Activated CD8-positive, alpha-beta T cell treated with anti-CD3 and anti-CD28 coated beads, Interleukin-2, amount 10 ng/mL, durations not matched to agents 7 days and 5 days (primary cell): ENCODE measurements around the gene BAIAP2. TPM values are rescaled to one million over a fixed set of nuclear protein-coding genes. Genes with fewer than 3 reads are reported as not detected.
"Not testable (repeated sequence)": the region's sequence is repeated elsewhere in the genome, so short reads cannot be mapped to it uniquely, and the experiment has no call there.

Experiments used
- ATAC-seq: fragments of 150-1000 bp; cut with Tn5 transposase; one replicate; pipeline ENCODE4 v1.10.0; 2021; ENCODE audit warnings: moderate library complexity
- CTCF ChIA-PET: fragments of 350-600 bp; sonication (Branson Sonifier 250); formaldehyde crosslinking; loops from one replicate; lab custom pipeline; 2021; ENCODE audit warnings: antibody characterized with exemption; lab: Charles Lee
- POLR2A ChIA-PET: fragments of 350-600 bp; sonication (Branson Sonifier 250); formaldehyde crosslinking; loops from one replicate; lab custom pipeline; 2021; ENCODE audit warnings: antibody characterized with exemption; lab: Charles Lee
- DNase-seq: peaks from one replicate; pipeline ENCODE4 v3.0.0-alpha.2; 2020
- H3K27ac Mint-ChIP-seq: one replicate; pipeline ENCODE4 v1.8.0; 2021; ENCODE audit warnings: mild to moderate bottlenecking, mixed read lengths
- H3K27me3 Mint-ChIP-seq: one replicate; pipeline ENCODE4 v1.8.0; 2021; ENCODE audit warnings: low read depth, mixed read lengths
- H3K36me3 Mint-ChIP-seq: one replicate; pipeline ENCODE4 v1.8.0; 2021; ENCODE audit warnings: low read depth, mixed read lengths
- H3K4me1 Mint-ChIP-seq: one replicate; pipeline ENCODE4 v1.8.0; 2021; ENCODE audit warnings: low read depth, mixed read lengths
- H3K4me3 Mint-ChIP-seq: one replicate; pipeline ENCODE4 v1.8.0; 2021; ENCODE audit warnings: mild to moderate bottlenecking, mixed read lengths
- H3K9me3 Mint-ChIP-seq: one replicate; pipeline ENCODE4 v1.8.0; 2022; ENCODE audit warnings: mixed read lengths; ENCODE audit not compliant: insufficient read depth
- total RNA-seq, 2 experiments: library from RNA; stranded (reverse); gene quantifications; one replicate each; pipeline ENCODE4 v1.2.3, GENCODE V29; 2021

BAIAP2 gene
- total RNA-seq, 2 experiments from 2014 or later, result 5.0 to 5.8 TPM

GRCh38 chr17:81003711-81004475 lies 31.1 kb upstream of the BAIAP2 start:
- H3K4me1 Mint-ChIP-seq, result peaks cover 15% of the 10 kb centered on the region
- DNase-seq (no peak), ATAC-seq (peak; percentile 32)
- H3K27ac Mint-ChIP-seq, result no peak overlapping the region
- H3K4me3 Mint-ChIP-seq, result peak overlapping the region; percentile 57
- ChIA-PET CTCF (interaction anchor here (1.0 to 2.0 kb wide), 4 partner anchors 13 to 577 kb away, joined by 3 to 7 read pairs (median 4); partner anchors contain the start of gene CHMP6), POLR2A (interaction anchor here (1.4 kb wide), 1 partner anchor 14 kb away, joined by 5 read pairs; no protein-coding TSS in a partner anchor)
- H3K9me3 Mint-ChIP-seq, result no peaks in the 10 kb centered on the region
- H3K36me3 Mint-ChIP-seq, result peaks cover 8% of the 10 kb centered on the region
- H3K27me3 Mint-ChIP-seq, result peaks cover 39% of the 10 kb centered on the region

GRCh38 chr17:81006891-81007290 lies 28.1 kb upstream of the BAIAP2 start:
- CTCF ChIA-PET, result interaction anchor here (1.3 kb wide), 1 partner anchor 16 kb away, joined by 4 read pairs; no protein-coding TSS in a partner anchor

GRCh38 chr17:81008140-81008539 lies 26.8 kb upstream of the BAIAP2 start:
- peaks cover 10% of the 10 kb centered on the region for H3K9me3 Mint-ChIP-seq
- peaks cover 19% of the 10 kb centered on the region for H3K4me1 Mint-ChIP-seq
- ATAC-seq, result no peak
- H3K27ac Mint-ChIP-seq, result no peak overlapping the region
- DNase-seq, result no peak
- H3K4me3 Mint-ChIP-seq, result no peak overlapping the region
- H3K36me3 Mint-ChIP-seq, result peaks cover 12% of the 10 kb centered on the region
- ChIA-PET CTCF (interaction anchor here (1.3 kb wide), 1 partner anchor 15 kb away, joined by 4 read pairs; no protein-coding TSS in a partner anchor), POLR2A (no interaction called here)
- H3K27me3 Mint-ChIP-seq, result peaks cover 25% of the 10 kb centered on the region

More at GRCh38 chr17:81006891-81007290, 28.1 kb upstream of the BAIAP2 start:
- H3K4me1 Mint-ChIP-seq, result peaks cover 19% of the 10 kb centered on the region
- no peak overlapping the region for H3K27ac Mint-ChIP-seq
- no peak overlapping the region for H3K4me3 Mint-ChIP-seq
- no peak for ATAC-seq
- POLR2A ChIA-PET, result interaction anchor here (1.3 kb wide), 1 partner anchor 11 kb away, joined by 3 read pairs; no protein-coding TSS in a partner anchor
- H3K9me3 Mint-ChIP-seq, result peaks cover 10% of the 10 kb centered on the region
- H3K36me3 Mint-ChIP-seq, result peaks cover 9% of the 10 kb centered on the region
- H3K27me3 Mint-ChIP-seq, result peaks cover 34% of the 10 kb centered on the region
- no peak for DNase-seq

GRCh38 chr17:81009136-81009535 lies 25.8 kb upstream of the BAIAP2 start:
- Mint-ChIP-seq H3K4me3 (no peak overlapping the region), H3K36me3 (peaks cover 12% of the 10 kb centered on the region), H3K27ac (no peak overlapping the region), H3K27me3 (peaks cover 19% of the 10 kb centered on the region), H3K9me3 (peaks cover 10% of the 10 kb centered on the region), H3K4me1 (peaks cover 13% of the 10 kb centered on the region)
- ChIA-PET POLR2A (interaction anchor here (0.5 to 1.0 kb wide), 2 partner anchors 9 to 499 kb away, joined by 3 read pairs; no protein-coding TSS in a partner anchor), CTCF (interaction anchor here (0.7 to 1.2 kb wide), 2 partner anchors 15 to 648 kb away, joined by 3 read pairs; no protein-coding TSS in a partner anchor)
- ATAC-seq (no peak), DNase-seq (no peak)

GRCh38 chr17:81010935-81011334 lies 24.0 kb upstream of the BAIAP2 start:
- peaks cover 14% of the 10 kb centered on the region for H3K36me3 Mint-ChIP-seq
- no peak for ATAC-seq
- H3K4me3 Mint-ChIP-seq, result no peak overlapping the region
- DNase-seq, result no peak
- ChIA-PET POLR2A (no interaction called here), CTCF (no interaction called here)
- peaks cover 10% of the 10 kb centered on the region for H3K4me1 Mint-ChIP-seq
- H3K9me3 Mint-ChIP-seq, result peaks cover 17% of the 10 kb centered on the region
- H3K27ac Mint-ChIP-seq, result no peak overlapping the region
- peaks cover 13% of the 10 kb centered on the region for H3K27me3 Mint-ChIP-seq

GRCh38 chr17:81011951-81012350 lies 23.0 kb upstream of the BAIAP2 start:
- Mint-ChIP-seq H3K27me3 (peaks cover 5% of the 10 kb centered on the region), H3K27ac (no peak overlapping the region), H3K4me3 (no peak overlapping the region), H3K9me3 (peaks cover 25% of the 10 kb centered on the region), H3K36me3 (peaks cover 20% of the 10 kb centered on the region), H3K4me1 (peaks cover 17% of the 10 kb centered on the region)
- ChIA-PET CTCF (interaction anchor here (0.6 to 1.6 kb wide), 3 partner anchors 12 to 23 kb away, joined by 3 to 5 read pairs (median 4); no protein-coding TSS in a partner anchor), POLR2A (no interaction called here)
- no peak for DNase-seq
- ATAC-seq, result no peak

GRCh38 chr17:81012574-81013447 lies 22.1 kb upstream of the BAIAP2 start:
- H3K27ac Mint-ChIP-seq, result no peak overlapping the region

GRCh38 chr17:81013642-81014041 lies 21.3 kb upstream of the BAIAP2 start:
- DNase-seq (no peak), ATAC-seq (no peak)
- H3K9me3 Mint-ChIP-seq, result peaks cover 26% of the 10 kb centered on the region
- H3K27ac Mint-ChIP-seq, result no peak overlapping the region
- peaks cover 20% of the 10 kb centered on the region for H3K36me3 Mint-ChIP-seq
- H3K27me3 Mint-ChIP-seq, result no peaks in the 10 kb centered on the region
- ChIA-PET POLR2A (no interaction called here), CTCF (interaction anchor here (1.6 kb wide), 1 partner anchor 10 kb away, joined by 5 read pairs; no protein-coding TSS in a partner anchor)
- no peak overlapping the region for H3K4me3 Mint-ChIP-seq
- peaks cover 32% of the 10 kb centered on the region for H3K4me1 Mint-ChIP-seq

More at GRCh38 chr17:81012574-81013447, 22.1 kb upstream of the BAIAP2 start:
- CTCF ChIA-PET, result interaction anchor here (0.6 to 1.6 kb wide), 3 partner anchors 11 to 24 kb away, joined by 3 to 5 read pairs (median 4); no protein-coding TSS in a partner anchor
- POLR2A ChIA-PET, result interaction anchor here (0.6 kb wide), 1 partner anchor 20 kb away, joined by 3 read pairs; no protein-coding TSS in a partner anchor
- Mint-ChIP-seq H3K4me3 (no peak overlapping the region), H3K4me1 (peaks cover 24% of the 10 kb centered on the region), H3K27me3 (peaks cover 4% of the 10 kb centered on the region), H3K36me3 (peaks cover 20% of the 10 kb centered on the region), H3K9me3 (peaks cover 26% of the 10 kb centered on the region)
- DNase-seq, result no peak
- ATAC-seq, result no peak

- DNase-seq (no peak), ATAC-seq (no peak)
- Mint-ChIP-seq H3K4me3 (no peak overlapping the region), H3K4me1 (peaks cover 38% of the 10 kb centered on the region), H3K36me3 (peaks cover 20% of the 10 kb centered on the region), H3K27me3 (no peaks in the 10 kb centered on the region), H3K27ac (no peak overlapping the region), H3K9me3 (peaks cover 26% of the 10 kb centered on the region)
- ChIA-PET POLR2A (interaction anchor here (0.8 kb wide), 1 partner anchor 24 kb away, joined by 3 read pairs; the partner anchor contains the start of gene CHMP6), CTCF (interaction anchor here (1.0 kb wide), 2 partner anchors 9 to 87 kb away, joined by 3 to 4 read pairs; no protein-coding TSS in a partner anchor)
These were observed 19.8 kb upstream of the BAIAP2 start for GRCh38 chr17:81015136-81015535.

GRCh38 chr17:81016575-81016974 lies 18.4 kb upstream of the BAIAP2 start:
- H3K27ac Mint-ChIP-seq, result peak overlapping the region; percentile 32
- POLR2A ChIA-PET, result interaction anchor here (1.8 kb wide), 1 partner anchor 562 kb away, joined by 5 read pairs; no protein-coding TSS in a partner anchor
- H3K36me3 Mint-ChIP-seq, result peaks cover 15% of the 10 kb centered on the region
- peaks cover 16% of the 10 kb centered on the region for H3K9me3 Mint-ChIP-seq
- CTCF ChIA-PET, result no interaction called here
- no peak for DNase-seq
- H3K27me3 Mint-ChIP-seq, result no peaks in the 10 kb centered on the region
- H3K4me3 Mint-ChIP-seq, result peak overlapping the region; percentile 4
- ATAC-seq, result no peak
- H3K4me1 Mint-ChIP-seq, result peaks cover 45% of the 10 kb centered on the region

GRCh38 chr17:81017330-81017729 lies 17.6 kb upstream of the BAIAP2 start:
- Mint-ChIP-seq H3K4me3 (peak overlapping the region; percentile 74), H3K4me1 (peaks cover 50% of the 10 kb centered on the region), H3K36me3 (peaks cover 12% of the 10 kb centered on the region), H3K9me3 (peaks cover 16% of the 10 kb centered on the region), H3K27ac (peak overlapping the region; percentile 94)
- not testable (repeated sequence) for H3K27me3 Mint-ChIP-seq, DNase-seq, ATAC-seq
- ChIA-PET CTCF (interaction anchor here (1.3 to 2.9 kb wide), 2 partner anchors 29 to 85 kb away, joined by 7 to 14 read pairs; no protein-coding TSS in a partner anchor), POLR2A (interaction anchor here (0.5 to 1.8 kb wide), 10 partner anchors 8 to 563 kb away, joined by 3 to 6 read pairs (median 3); partner anchors contain the start of genes NDUFAF8 and TEPSIN)
